ENCODE data around the gene CD84.

DNA sequence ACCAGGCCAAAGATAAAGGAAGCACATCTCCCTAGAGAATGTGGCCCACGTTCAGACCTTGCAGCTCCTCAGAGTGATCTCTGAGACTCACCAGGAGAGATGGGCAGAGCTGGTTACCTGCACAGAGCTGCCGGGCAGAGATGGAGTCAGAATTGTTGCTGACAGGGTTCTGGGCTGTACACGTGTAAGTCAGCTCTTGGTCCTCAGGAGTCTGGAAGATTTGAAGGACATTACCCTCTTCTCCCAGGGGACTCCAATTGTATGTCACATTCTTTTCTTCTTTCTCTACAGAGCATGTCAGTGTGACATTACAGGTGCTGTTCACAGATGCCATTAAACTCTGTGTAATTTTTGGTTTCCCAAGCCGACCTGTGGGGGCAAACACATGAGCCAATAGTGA lies 25.5 kb downstream of the CD84 start:
- TF ChIP-seq, protein P1, sequence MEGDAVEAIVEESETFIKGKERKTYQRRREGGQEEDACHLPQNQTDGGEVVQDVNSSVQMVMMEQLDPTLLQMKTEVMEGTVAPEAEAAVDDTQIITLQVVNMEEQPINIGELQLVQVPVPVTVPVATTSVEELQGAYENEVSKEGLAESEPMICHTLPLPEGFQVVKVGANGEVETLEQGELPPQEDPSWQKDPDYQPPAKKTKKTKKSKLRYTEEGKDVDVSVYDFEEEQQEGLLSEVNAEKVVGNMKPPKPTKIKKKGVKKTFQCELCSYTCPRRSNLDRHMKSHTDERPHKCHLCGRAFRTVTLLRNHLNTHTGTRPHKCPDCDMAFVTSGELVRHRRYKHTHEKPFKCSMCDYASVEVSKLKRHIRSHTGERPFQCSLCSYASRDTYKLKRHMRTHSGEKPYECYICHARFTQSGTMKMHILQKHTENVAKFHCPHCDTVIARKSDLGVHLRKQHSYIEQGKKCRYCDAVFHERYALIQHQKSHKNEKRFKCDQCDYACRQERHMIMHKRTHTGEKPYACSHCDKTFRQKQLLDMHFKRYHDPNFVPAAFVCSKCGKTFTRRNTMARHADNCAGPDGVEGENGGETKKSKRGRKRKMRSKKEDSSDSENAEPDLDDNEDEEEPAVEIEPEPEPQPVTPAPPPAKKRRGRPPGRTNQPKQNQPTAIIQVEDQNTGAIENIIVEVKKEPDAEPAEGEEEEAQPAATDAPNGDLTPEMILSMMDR (IDR thresholded peaks at IDR 0.05; ENCODE audit: insufficient read depth, low read length) = no peak
- TF ChIP-seq POLR2AphosphoS5 (IDR thresholded peaks at IDR 0.05; ENCODE audit: low read depth) (no peak), GABPA (IDR thresholded peaks at IDR 0.05; ENCODE audit: low read depth) (no peak), SPI1 (IDR thresholded peaks at IDR 0.05; ENCODE audit: borderline replicate concordance, low read depth) (no peak)
- TF ChIP-seq, protein P2, sequence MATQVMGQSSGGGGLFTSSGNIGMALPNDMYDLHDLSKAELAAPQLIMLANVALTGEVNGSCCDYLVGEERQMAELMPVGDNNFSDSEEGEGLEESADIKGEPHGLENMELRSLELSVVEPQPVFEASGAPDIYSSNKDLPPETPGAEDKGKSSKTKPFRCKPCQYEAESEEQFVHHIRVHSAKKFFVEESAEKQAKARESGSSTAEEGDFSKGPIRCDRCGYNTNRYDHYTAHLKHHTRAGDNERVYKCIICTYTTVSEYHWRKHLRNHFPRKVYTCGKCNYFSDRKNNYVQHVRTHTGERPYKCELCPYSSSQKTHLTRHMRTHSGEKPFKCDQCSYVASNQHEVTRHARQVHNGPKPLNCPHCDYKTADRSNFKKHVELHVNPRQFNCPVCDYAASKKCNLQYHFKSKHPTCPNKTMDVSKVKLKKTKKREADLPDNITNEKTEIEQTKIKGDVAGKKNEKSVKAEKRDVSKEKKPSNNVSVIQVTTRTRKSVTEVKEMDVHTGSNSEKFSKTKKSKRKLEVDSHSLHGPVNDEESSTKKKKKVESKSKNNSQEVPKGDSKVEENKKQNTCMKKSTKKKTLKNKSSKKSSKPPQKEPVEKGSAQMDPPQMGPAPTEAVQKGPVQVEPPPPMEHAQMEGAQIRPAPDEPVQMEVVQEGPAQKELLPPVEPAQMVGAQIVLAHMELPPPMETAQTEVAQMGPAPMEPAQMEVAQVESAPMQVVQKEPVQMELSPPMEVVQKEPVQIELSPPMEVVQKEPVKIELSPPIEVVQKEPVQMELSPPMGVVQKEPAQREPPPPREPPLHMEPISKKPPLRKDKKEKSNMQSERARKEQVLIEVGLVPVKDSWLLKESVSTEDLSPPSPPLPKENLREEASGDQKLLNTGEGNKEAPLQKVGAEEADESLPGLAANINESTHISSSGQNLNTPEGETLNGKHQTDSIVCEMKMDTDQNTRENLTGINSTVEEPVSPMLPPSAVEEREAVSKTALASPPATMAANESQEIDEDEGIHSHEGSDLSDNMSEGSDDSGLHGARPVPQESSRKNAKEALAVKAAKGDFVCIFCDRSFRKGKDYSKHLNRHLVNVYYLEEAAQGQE (IDR thresholded peaks at IDR 0.05; ENCODE audit: insufficient replicate concordance, low read depth) = no peak
